WTC11 (cell line): ENCODE results near the gene POLR1G. TPM values are rescaled to one million over a fixed set of nuclear protein-coding genes. Genes with fewer than 3 reads are reported as not detected.
A peak's percentile ranks its signal among the peaks of the same experiment; 100 is the strongest.

Source experiments
- ATAC-seq: fragments of 200-7000 bp; cut with Tn5 transposase; 2 replicates; pipeline ENCODE4 v1.10.0; 2021; ENCODE audit warnings: mild to moderate bottlenecking, moderate library complexity
- CTCF ChIA-PET: fragments of 300-600 bp; sonication (Branson Sonifier 250); formaldehyde crosslinking; loops from one replicate; lab custom pipeline; 2021; ENCODE audit warnings: antibody characterized with exemption; lab: Charles Lee
- POLR2A ChIA-PET: fragments of 350-600 bp; sonication (Branson Sonifier 250); formaldehyde crosslinking; loops from one replicate; lab custom pipeline; 2021; ENCODE audit warnings: antibody characterized with exemption; lab: Charles Lee
- DNase-seq: peaks from one replicate; pipeline ENCODE4 v3.0.0; 2021; ENCODE audit warnings: low spot score
- H3K27ac Mint-ChIP-seq: 2 replicates; pipeline ENCODE4 v1.8.0; 2021; ENCODE audit warnings: mixed read lengths
- H3K27me3 Mint-ChIP-seq: 2 replicates; pipeline ENCODE4 v1.8.0; 2021; ENCODE audit warnings: low read depth, mild to moderate bottlenecking, moderate library complexity, mixed read lengths
- H3K36me3 Mint-ChIP-seq: 2 replicates; pipeline ENCODE4 v1.8.0; 2021; ENCODE audit warnings: mixed read lengths
- H3K4me1 Mint-ChIP-seq: 2 replicates; pipeline ENCODE4 v1.8.0; 2022; ENCODE audit warnings: mixed read lengths
- H3K4me3 Mint-ChIP-seq: 2 replicates; pipeline ENCODE4 v1.8.0; 2021; ENCODE audit warnings: mild to moderate bottlenecking, moderate library complexity, mixed read lengths
- H3K9me3 Mint-ChIP-seq: 2 replicates; pipeline ENCODE4 v1.8.0; 2021; ENCODE audit warnings: mixed read lengths
- GABPB1 ChIP-seq: sonication (generic); formaldehyde crosslinking; IDR thresholded peaks from 2 replicates; pipeline ENCODE4 v1.8.1; 2023; ENCODE audit warnings: mild to moderate bottlenecking, missing genetic modification reagents
- GRHL2 ChIP-seq: fragments of 250-450 bp; sonication (Bioruptor Pico); IDR thresholded peaks from 2 replicates; pipeline ENCODE4 v1.8.0; 2022; ENCODE audit warnings: mild to moderate bottlenecking, moderate library complexity; ENCODE audit not compliant: insufficient replicate concordance, severe bottlenecking
- JUN ChIP-seq: sonication (generic); formaldehyde crosslinking; IDR thresholded peaks from 2 replicates; pipeline ENCODE4 v1.8.0; 2023; ENCODE audit warnings: mild to moderate bottlenecking, missing genetic modification reagents
- NFYB ChIP-seq: sonication (generic); formaldehyde crosslinking; conservative IDR thresholded peaks from 2 replicates; pipeline ENCODE4 v1.8.0; 2022; ENCODE audit warnings: low read depth, missing genetic modification reagents
- NR2C2 ChIP-seq: sonication (generic); formaldehyde crosslinking; IDR thresholded peaks from 2 replicates; pipeline ENCODE4 v1.8.0; 2022; ENCODE audit warnings: mild to moderate bottlenecking, missing genetic modification reagents
- ZBTB43 ChIP-seq: sonication (generic); formaldehyde crosslinking; IDR thresholded peaks from 2 replicates; pipeline ENCODE4 v1.8.1; 2023; ENCODE audit warnings: mild to moderate bottlenecking, missing genetic modification reagents
- ZNF121 ChIP-seq: sonication (generic); formaldehyde crosslinking; IDR thresholded peaks from 2 replicates; pipeline ENCODE4 v1.8.0; 2023; ENCODE audit warnings: missing genetic modification reagents
- ZNF219 ChIP-seq: sonication (generic); formaldehyde crosslinking; IDR thresholded peaks from 2 replicates; pipeline ENCODE4 v1.8.0; 2023; ENCODE audit warnings: missing genetic modification reagents, mild to moderate bottlenecking, borderline replicate concordance
- ZNF281 ChIP-seq: sonication (generic); formaldehyde crosslinking; IDR thresholded peaks from 2 replicates; pipeline ENCODE4 v1.8.0; 2023; ENCODE audit warnings: mild to moderate bottlenecking, missing genetic modification reagents
- total RNA-seq: library from RNA; stranded (reverse); gene quantifications from 3 replicates; pipeline ENCODE4 v1.2.3, GENCODE V29; 2021
- TF ChIP-seq, protein P1 (sequence below): sonication (generic); formaldehyde crosslinking; conservative IDR thresholded peaks from 2 replicates; pipeline ENCODE4 v1.8.1; 2022; ENCODE audit warnings: mild to moderate bottlenecking, missing genetic modification reagents
- TF ChIP-seq, protein P2 (sequence below): sonication (generic); formaldehyde crosslinking; IDR thresholded peaks from 2 replicates; pipeline ENCODE4 v1.8.0; 2022; ENCODE audit warnings: mild to moderate bottlenecking, missing genetic modification reagents
- TF ChIP-seq, protein P3 (sequence below): sonication (generic); formaldehyde crosslinking; IDR thresholded peaks from 2 replicates; pipeline ENCODE4 v1.8.0; 2022; ENCODE audit warnings: mild to moderate bottlenecking, missing genetic modification reagents
- TF ChIP-seq, protein P4 (sequence below): sonication (generic); formaldehyde crosslinking; IDR thresholded peaks from 2 replicates; pipeline ENCODE4 v1.8.0; 2022; ENCODE audit warnings: mild to moderate bottlenecking, missing genetic modification reagents

The POLR1G gene
- total RNA-seq, 1 experiment from 2014 or later: 38.1 TPM

DNA sequence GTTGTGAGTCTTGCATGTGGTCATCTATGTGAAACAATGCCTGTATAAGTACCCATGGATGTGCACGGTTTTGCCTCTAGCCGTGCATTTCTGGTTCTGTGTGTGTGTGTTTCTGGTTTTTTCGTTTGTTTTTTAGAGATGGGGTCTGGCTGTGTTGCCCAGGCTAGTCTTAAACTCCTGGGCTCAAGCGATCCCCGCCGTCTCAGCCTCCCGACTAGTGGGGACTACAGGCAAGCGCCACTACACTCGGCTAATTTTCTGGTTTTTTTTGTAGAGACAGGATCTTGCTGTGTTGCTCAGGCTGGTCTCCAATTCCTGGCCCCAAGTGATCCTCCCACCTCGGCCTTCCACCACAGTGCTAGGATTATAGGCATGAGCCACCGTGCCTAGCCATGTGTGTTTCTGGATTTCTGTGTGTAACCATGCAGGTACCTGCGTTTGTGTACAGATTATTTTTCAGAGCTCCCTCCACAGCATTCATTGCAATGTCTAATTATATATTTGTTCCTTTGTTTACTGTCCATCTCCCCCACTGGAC is 45.5 kb downstream of the POLR1G start:
- Mint-ChIP-seq H3K4me1 (peaks cover 24% of the 10 kb centered on the region), H3K27ac (no peak overlapping the region), H3K36me3 (no peaks in the 10 kb centered on the region), H3K4me3 (peak overlapping the region; percentile 79), H3K9me3 (no peaks in the 10 kb centered on the region), H3K27me3 (peaks cover 59% of the 10 kb centered on the region)
- ChIA-PET POLR2A (no interaction called here), CTCF (interaction anchor here (0.8 to 2.4 kb wide), 5 partner anchors 12 to 33 kb away, joined by 3 to 13 read pairs (median 4); no protein-coding TSS in a partner anchor)
- DNase-seq: no peak
- ATAC-seq: no peak
- TF ChIP-seq GABPB1 (CRISPR knock-in tag) (no peak), ZNF121 (CRISPR knock-in tag) (0 out of 2 replicates have a peak, but pooled peaks have one; percentile 42)

DNA sequence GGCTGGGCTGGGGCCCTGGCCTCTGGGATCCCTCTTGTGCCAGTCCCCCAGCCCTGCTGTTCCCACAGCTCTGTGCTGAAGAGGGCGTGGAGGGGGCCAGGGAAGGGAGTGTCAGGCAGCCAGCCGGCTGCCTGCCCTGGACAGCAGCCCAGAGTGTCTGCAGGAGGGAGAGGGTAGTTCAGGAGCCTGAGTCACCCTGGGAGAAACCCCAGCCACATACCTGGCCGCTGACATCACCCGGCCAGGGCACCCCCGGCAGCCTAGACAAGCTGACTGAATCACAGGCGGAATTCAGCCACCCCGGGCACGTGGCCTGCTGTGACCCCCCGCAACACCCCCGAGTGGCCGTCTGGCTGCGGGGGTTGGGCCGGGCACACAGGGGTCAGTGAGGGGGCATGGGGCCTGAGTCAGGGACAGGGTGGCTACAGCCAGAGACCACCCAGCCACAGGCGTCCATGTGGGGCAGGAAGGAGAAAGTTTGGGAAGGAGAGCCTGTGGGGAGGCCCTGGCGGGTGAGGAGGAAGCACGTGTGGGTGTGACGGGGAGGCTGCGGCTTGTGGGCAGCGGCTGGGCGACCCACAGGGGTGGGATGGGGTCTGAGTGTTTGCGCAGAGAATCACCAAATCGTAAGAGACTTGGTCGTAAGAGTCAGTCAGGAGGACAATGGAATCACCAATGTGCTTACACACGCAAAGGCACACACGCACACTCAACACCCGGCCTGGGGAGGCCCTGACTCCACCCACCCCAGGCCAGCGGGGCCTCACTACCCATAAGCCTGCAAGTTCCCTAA is 49.5 kb downstream of the POLR1G start:
- ChIA-PET CTCF (interaction anchor here (0.6 to 3.2 kb wide), 6 partner anchors 12 to 222 kb away, joined by 3 to 19 read pairs (median 11); partner anchors contain the start of gene FOSB), POLR2A (interaction anchor here (0.6 to 1.2 kb wide), 6 partner anchors 12 to 1009 kb away, joined by 3 to 7 read pairs (median 4); partner anchors contain the start of genes FOSB and SNRPD2)
- Mint-ChIP-seq H3K4me3 (no peak overlapping the region), H3K36me3 (no peaks in the 10 kb centered on the region), H3K9me3 (no peaks in the 10 kb centered on the region), H3K27ac (peak overlapping the region; percentile 78), H3K27me3 (peaks cover 37% of the 10 kb centered on the region), H3K4me1 (peaks cover 14% of the 10 kb centered on the region)
- peak; percentile 93 for ATAC-seq
- TF ChIP-seq NR2C2 (CRISPR knock-in tag) (peak; percentile 55; the same call in 1 of the 2 replicates), ZNF281 (peak; percentile 66; the same call in 1 of the 2 replicates), GABPB1 (CRISPR knock-in tag) (peak; percentile 50; the same call in 1 of the 2 replicates), JUN (peak; percentile 50; the same call in 1 of the 2 replicates), ZBTB43 (CRISPR knock-in tag) (peak; percentile 45; the same call in 1 of the 2 replicates), NFYB (CRISPR knock-in tag) (no peak), ZNF219 (CRISPR knock-in tag) (no peak), GRHL2 (CRISPR knock-in tag) (no peak)
- TF ChIP-seq, protein P1, sequence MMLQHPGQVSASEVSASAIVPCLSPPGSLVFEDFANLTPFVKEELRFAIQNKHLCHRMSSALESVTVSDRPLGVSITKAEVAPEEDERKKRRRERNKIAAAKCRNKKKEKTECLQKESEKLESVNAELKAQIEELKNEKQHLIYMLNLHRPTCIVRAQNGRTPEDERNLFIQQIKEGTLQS (CRISPR knock-in tag): 0 out of 2 replicates have a peak, but pooled peaks have one; percentile 38
- TF ChIP-seq, protein P2, sequence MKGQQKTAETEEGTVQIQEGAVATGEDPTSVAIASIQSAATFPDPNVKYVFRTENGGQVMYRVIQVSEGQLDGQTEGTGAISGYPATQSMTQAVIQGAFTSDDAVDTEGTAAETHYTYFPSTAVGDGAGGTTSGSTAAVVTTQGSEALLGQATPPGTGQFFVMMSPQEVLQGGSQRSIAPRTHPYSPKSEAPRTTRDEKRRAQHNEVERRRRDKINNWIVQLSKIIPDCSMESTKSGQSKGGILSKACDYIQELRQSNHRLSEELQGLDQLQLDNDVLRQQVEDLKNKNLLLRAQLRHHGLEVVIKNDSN (CRISPR knock-in tag): 0 out of 2 replicates have a peak, but pooled peaks have one; percentile 42
- TF ChIP-seq, protein P3, sequence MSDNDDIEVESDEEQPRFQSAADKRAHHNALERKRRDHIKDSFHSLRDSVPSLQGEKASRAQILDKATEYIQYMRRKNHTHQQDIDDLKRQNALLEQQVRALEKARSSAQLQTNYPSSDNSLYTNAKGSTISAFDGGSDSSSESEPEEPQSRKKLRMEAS (CRISPR knock-in tag): peak; percentile 55
- TF ChIP-seq, protein P4, sequence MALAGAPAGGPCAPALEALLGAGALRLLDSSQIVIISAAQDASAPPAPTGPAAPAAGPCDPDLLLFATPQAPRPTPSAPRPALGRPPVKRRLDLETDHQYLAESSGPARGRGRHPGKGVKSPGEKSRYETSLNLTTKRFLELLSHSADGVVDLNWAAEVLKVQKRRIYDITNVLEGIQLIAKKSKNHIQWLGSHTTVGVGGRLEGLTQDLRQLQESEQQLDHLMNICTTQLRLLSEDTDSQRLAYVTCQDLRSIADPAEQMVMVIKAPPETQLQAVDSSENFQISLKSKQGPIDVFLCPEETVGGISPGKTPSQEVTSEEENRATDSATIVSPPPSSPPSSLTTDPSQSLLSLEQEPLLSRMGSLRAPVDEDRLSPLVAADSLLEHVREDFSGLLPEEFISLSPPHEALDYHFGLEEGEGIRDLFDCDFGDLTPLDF: no peak
- DNase-seq: peak; percentile 78
